DMS 273 treated with DMSO at 0.1 percent for 48 hours (cell line): ENCODE measurements around the gene XIRP2.

Experiments used
- DNase-seq: peaks from one replicate; lab custom pipeline; 2025; lab: John Stamatoyannopoulos, UW

The XIRP2 gene

GRCh38 chr2:167293943-167294775 is 405.9 kb downstream of the XIRP2 start:
- no peak for DNase-seq

- no peak for DNase-seq
These were observed 406.5 kb downstream of the XIRP2 start for GRCh38 chr2:167294776-167295140.

GRCh38 chr2:167297292-167297691 is 409.0 kb downstream of the XIRP2 start:
- DNase-seq: no peak

DNA sequence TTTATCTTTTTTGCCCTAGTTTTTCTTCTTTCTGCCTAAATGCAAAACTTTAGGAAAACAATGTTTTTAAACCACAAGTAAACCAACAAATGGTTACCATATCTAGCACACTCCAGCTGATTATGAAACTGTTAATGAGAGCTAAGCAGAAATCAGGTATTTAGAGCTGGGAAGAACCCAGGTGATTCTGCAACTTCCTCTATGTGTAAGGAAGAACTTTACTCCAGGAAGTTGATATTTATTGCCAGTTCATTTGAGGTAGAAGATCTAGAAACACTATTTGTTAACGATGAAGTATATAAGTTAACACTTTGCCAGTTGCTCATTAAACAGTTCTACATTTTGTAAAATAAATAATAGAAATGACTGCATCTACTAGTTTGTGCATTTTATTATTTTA is 409.7 kb downstream of the XIRP2 start:
- no peak for DNase-seq
